Fibroblast of lung (primary cell): Measurements from ENCODE around the gene MLLT10.

Experiments
- EZH2 ChIP-seq: IDR thresholded peaks from 2 replicates; pipeline ENCODE4 v1.5.1; 2012; ENCODE audit warnings: low read length, control low read depth, mild to moderate bottlenecking; ENCODE audit errors: missing control alignments
- TF ChIP-seq, protein P1 (sequence below), 2 donors: IDR thresholded peaks in 1 of 2; conservative IDR thresholded peaks in 1 of 2; 1 replicate in 1 of 2; 2 replicates in 1 of 2; pipeline ENCODE4 v1.5.1; 2011 to 2012; ENCODE audit warnings: low read length in 2 of 2, control low read depth in 1 of 2, inconsistent platforms in 1 of 2, low read depth in 1 of 2, mild to moderate bottlenecking in 1 of 2

DNA sequence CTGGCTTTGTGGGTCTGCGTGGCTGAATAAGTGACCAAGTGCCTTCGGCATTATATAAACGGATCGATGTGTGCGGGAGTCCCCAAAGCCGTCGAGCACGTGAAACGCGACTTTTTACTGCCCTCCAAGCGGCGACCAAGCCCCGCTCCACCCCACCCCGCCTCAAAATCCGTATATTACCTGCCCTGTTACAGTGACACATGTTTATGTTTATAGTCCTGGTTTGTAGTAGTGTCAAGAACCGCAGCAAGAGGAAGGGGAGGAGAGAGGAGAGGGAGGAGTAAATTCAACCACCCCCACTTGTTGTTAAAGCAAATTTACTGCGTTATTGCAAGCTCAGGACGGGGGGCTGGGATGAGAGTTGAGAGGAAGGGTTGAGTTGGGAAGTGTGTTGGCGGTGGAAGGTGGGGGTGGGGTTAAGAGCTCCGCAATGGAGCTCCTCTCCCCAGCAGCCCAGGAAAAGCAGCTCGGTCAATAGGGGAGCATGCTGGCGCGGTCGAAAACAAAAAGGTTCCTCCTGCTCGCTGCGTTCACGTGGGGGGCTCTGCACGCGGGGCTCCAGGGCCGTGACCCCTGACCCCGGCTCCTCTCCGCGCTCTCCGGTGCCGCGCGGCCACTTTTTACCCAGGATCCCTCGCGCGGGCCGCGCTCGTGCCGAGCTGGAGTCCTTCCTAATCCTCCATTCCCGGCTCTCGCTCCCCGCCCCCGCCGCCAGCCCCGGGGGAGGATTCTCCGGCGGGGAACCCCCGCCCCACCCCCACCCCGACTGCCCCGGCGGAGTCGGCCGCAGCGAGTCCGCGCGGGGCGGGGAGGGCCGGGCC lies 8.5 kb upstream of the MLLT10 start, which contains the start of gene SKIDA1:
- TF ChIP-seq, protein P1, sequence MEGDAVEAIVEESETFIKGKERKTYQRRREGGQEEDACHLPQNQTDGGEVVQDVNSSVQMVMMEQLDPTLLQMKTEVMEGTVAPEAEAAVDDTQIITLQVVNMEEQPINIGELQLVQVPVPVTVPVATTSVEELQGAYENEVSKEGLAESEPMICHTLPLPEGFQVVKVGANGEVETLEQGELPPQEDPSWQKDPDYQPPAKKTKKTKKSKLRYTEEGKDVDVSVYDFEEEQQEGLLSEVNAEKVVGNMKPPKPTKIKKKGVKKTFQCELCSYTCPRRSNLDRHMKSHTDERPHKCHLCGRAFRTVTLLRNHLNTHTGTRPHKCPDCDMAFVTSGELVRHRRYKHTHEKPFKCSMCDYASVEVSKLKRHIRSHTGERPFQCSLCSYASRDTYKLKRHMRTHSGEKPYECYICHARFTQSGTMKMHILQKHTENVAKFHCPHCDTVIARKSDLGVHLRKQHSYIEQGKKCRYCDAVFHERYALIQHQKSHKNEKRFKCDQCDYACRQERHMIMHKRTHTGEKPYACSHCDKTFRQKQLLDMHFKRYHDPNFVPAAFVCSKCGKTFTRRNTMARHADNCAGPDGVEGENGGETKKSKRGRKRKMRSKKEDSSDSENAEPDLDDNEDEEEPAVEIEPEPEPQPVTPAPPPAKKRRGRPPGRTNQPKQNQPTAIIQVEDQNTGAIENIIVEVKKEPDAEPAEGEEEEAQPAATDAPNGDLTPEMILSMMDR (conservative IDR thresholded peaks at IDR 0.05 in 1 of 2, IDR thresholded peaks at IDR 0.05 in 1 of 2; ENCODE audit: low read depth in 1 of 2, low read length in 2 of 2), result no peak
- TF ChIP-seq EZH2, result no peak
